Measurements from ENCODE around the gene CCDC197.

CCDC197 gene

DNA sequence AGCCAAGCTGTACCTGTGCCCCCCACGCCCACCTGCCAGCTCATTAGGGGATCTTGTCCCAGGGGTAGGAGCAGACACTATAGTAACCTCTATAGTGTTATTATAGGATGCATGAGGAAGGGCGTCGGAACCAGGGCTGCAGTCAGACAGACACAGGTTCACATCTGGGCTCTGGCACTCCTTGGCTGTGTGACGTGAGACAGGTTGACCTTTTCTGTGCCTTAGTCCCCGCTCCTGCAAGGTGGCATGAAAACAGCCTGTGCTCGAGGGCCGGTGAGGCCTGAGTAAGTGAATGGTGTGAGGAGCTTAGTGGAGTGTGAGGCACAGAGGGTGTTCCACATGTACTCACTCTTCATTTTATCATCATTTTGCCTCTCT is 39.8 kb upstream of the CCDC197 start:
- TF ChIP-seq, protein P1, sequence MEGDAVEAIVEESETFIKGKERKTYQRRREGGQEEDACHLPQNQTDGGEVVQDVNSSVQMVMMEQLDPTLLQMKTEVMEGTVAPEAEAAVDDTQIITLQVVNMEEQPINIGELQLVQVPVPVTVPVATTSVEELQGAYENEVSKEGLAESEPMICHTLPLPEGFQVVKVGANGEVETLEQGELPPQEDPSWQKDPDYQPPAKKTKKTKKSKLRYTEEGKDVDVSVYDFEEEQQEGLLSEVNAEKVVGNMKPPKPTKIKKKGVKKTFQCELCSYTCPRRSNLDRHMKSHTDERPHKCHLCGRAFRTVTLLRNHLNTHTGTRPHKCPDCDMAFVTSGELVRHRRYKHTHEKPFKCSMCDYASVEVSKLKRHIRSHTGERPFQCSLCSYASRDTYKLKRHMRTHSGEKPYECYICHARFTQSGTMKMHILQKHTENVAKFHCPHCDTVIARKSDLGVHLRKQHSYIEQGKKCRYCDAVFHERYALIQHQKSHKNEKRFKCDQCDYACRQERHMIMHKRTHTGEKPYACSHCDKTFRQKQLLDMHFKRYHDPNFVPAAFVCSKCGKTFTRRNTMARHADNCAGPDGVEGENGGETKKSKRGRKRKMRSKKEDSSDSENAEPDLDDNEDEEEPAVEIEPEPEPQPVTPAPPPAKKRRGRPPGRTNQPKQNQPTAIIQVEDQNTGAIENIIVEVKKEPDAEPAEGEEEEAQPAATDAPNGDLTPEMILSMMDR (IDR thresholded peaks at IDR 0.05), result no peak
- H3K4me3 ChIP-seq, result no peak overlapping the region
- peak overlapping the region in 1 of 2 donors; percentile 60 for H3K27ac ChIP-seq
- DNase-seq (ENCODE audit: low spot score), result no peak

DNA sequence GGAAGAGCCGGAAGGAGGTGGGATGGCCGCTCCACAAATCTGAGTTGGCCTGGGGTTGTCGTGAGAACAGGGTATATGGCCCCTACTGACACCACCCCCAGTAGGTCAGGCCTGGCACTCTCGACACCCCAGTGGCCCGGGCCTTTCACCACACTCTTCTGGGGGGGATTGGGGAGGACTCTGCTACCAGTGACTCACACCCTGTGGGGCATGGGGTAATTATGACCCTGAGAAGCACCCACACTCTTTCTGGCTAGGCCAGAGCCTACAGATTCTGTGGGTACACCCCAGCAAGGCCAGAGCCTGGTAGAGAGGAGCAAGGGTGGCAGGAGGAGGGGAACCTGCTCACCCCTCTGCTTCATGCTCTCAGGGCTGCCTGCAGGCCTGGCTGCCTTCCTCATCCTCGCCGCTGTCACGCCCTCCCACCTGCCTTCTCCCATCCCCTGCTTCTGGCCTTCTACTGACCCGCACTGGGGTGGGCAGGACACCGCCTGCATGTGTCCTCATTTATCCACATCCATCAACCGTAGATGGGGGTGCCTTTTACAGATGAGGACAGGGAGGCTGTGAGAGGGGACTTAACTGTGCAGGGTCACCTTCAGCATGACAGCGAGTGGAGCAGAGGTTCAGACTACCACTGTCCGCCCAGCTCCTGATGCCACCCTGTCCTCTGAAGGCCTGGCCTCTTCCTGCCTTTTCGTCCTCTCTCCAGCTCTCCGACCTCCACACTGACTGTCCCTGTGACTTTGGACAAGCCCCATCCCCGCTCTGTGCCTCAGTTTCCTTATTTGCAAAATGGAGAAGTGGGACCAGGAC is 39.1 kb upstream of the CCDC197 start:
- DNase-seq (ENCODE audit: low spot score), result no peak
- Histone ChIP-seq H3K4me3 (no peak overlapping the region), H3K27ac (peak overlapping the region in 1 of 2 donors; percentile 60)
- TF ChIP-seq, protein P1 (IDR thresholded peaks at IDR 0.05), result no peak

DNA sequence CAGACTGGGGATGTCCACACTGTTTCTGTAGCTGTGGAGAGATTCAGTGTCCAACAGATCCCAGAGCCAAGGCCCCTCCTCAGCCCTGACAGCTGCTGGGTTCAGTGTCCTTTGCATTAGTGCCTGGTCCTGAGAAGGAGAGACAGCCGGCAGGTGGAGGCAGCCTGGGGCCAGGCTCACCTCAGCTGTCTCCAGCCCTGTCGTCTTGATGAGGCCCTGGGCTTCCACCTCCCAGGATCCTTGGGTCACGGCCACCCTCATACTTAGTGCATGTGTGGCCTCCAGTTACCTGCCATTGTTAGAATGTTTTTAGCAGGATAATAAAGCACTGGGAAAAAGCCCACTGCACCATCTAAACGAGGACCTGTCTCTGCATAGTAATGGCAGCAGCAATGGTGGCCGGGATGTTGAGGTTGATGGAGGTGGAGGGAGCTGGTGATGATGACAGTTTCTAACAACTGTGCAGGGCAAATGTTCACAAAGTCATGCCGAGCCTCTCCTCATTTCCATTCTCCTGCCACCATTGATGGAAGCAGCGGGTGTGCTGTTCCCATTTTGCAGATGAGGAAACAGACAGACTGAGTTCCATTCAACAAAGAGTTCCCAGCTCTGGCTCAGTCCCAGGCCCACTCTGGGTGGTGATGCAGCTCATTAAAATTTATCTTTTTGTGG is 38.4 kb upstream of the CCDC197 start:
- Histone ChIP-seq H3K4me3 (no peak overlapping the region), H3K27ac (peak overlapping the region; percentile 19 to 27)
- no peak for DNase-seq (ENCODE audit: low spot score)
- TF ChIP-seq, protein P1 (IDR thresholded peaks at IDR 0.05), result no peak

DNA sequence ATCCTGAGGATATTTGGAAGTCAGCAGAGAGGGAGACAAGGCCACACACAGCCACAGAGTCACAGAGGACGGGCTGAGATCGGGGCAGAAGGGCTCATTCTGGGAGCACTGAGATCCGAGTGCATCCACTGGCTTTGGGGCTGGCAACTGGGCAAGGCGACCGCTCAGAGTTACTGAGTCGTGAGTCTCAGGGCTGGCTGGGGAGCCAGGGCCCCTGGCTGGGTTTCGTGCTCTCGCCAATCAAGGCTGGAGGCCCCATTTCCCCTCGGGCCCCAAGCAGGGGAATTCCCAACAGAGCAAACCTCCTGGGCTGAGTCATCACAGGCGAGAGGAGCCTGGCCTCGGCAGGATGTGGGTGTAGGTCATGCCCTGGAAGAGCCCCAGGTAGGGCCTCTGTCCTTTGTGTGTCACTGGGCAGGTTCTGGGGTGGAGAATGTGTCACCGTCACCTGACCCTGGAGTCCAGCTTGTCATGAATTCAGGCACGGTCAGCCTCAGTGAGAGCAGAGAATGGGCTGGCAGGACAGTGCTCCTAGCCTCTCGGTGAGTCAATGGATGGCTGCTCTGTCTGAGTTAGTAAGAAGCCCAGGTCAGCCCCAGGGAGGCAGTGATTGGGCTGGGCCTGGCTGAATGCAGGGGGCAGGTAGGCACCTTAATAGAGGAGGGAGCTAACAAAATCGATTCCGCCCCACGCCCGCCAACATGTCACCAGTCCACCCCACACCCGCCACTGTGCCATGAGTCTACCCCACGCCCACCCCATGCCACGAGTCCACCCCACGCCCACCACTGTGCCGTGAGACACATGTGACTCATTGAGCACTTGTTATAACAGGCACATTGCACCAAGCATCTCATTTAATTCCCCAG is 37.6 kb upstream of the CCDC197 start:
- Histone ChIP-seq H3K4me3 (no peak overlapping the region), H3K27ac (peak overlapping the region; percentile 19 to 27)
- DNase-seq (ENCODE audit: low spot score), result no peak

DNA sequence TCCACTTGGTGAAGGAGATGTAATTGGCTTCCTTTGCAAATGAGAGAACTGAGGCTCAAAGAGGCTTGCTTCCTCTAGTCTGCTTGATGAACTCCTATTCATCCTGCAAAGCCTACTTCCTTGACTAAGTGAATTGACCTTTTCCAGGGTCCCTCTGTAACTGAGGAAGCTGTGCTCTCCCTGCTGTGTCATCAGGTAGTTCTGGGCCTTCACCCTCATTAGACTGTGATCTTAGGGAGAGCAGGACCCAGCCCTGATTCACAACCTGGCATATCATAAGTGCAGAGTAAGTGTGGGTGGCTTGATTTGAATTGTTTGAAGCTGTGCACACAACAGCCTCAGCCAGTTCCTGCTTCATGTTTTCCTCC is 37.0 kb upstream of the CCDC197 start:
- TF ChIP-seq, protein P1 (IDR thresholded peaks at IDR 0.05), result no peak

More for the DNA sequence above, 37.6 kb upstream of the CCDC197 start:
- TF ChIP-seq, protein P1 (IDR thresholded peaks at IDR 0.05), result no peak

DNA sequence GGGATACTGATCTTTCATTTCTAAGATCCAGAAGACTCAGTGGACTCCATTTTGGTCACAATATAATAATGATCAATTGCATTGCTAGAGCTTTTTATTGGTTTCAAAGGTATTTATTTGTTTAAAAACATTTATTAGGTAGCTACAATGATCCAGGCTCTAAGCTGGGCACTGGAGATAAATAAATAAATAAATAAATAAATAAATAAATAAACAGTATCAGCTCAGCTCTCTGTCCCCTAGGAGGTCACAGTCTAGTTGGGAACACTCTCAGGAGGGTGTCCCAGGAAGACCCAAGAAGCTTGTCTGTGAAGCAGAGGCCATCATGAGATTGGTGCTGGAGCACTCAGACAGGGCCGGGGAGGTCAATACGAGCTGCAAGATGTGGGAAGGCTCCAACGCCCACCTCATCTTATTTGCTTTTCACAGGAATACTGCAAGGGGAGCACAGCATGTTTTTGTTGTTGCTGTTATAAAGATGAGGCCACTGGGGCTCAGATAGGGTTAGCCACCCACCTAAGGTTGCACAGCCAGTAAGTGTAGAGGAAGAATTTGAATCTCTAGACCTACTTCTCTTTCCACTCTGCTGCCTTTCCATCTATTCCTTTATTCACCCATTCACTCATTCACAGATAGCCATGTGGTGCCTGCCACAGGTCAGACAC is 36.2 kb upstream of the CCDC197 start:
- DNase-seq (ENCODE audit: low spot score), result no peak
- H3K27ac ChIP-seq, result no peak overlapping the region
- TF ChIP-seq, protein P1 (IDR thresholded peaks at IDR 0.05), result no peak
- H3K4me3 ChIP-seq, result no peak overlapping the region

More for the DNA sequence above, 37.0 kb upstream of the CCDC197 start:
- no peak overlapping the region for H3K4me3 ChIP-seq
- H3K27ac ChIP-seq, result peak overlapping the region in 1 of 2 donors; percentile 19
- no peak for DNase-seq (ENCODE audit: low spot score)
